A673 (cell line): ENCODE results near the gene DPEP2. TPM values are rescaled to one million over a fixed set of nuclear protein-coding genes. Genes with fewer than 3 reads are reported as not detected.

ENCODE experiments used
- BruUV-seq: library from RNA; stranded (reverse); fragments of 400-500 nt; replicated peaks from 2 replicates; lab custom pipeline; 2021; lab: Mats Ljungman, UMichigan
- CTCF ChIA-PET: fragments of 300-600 bp; sonication (Branson Sonifier 250); formaldehyde crosslinking; loops from one replicate; lab custom pipeline; 2022; ENCODE audit warnings: antibody characterized with exemption; lab: Charles Lee
- POLR2A ChIA-PET: fragments of 300-600 bp; sonication (Branson Sonifier 250); formaldehyde crosslinking; loops from one replicate; lab custom pipeline; 2022; ENCODE audit warnings: antibody characterized with exemption; ENCODE audit not compliant: low non-redundant PET; lab: Charles Lee
- DNase-seq: peaks from one replicate; pipeline ENCODE4 v3.0.0-alpha.2; 2015; ENCODE audit warnings: low spot score
- H3K27ac ChIP-seq: fragments of 200-600 bp; sonication (generic); 2 replicates; pipeline ENCODE4 v1.5.1; 2016; ENCODE audit warnings: mixed run types, low read depth, mild to moderate bottlenecking, mixed read lengths, antibody characterized with exemption, low read length; ENCODE audit not compliant: poor library complexity, severe bottlenecking
- H3K27me3 ChIP-seq: fragments of 200-600 bp; sonication (generic); replicated peaks from 2 replicates; pipeline ENCODE4 v1.6.1; 2017; ENCODE audit warnings: mixed run types, low read depth, mild to moderate bottlenecking, mixed read lengths, antibody characterized with exemption, low read length; ENCODE audit not compliant: insufficient read depth, poor library complexity
- H3K36me3 ChIP-seq: fragments of 200-600 bp; sonication (generic); 2 replicates; pipeline ENCODE4 v1.6.1; 2016; ENCODE audit warnings: mixed run types, mild to moderate bottlenecking, mixed read lengths, antibody characterized with exemption, low read length; ENCODE audit not compliant: insufficient read depth, poor library complexity, severe bottlenecking
- H3K4me1 ChIP-seq: fragments of 200-600 bp; sonication (generic); 2 replicates; pipeline ENCODE4 v1.6.1; 2017; ENCODE audit warnings: mixed run types, mild to moderate bottlenecking, mixed read lengths, antibody characterized with exemption, low read length; ENCODE audit not compliant: insufficient read depth, poor library complexity, severe bottlenecking
- H3K4me3 ChIP-seq: fragments of 200-600 bp; sonication (generic); 2 replicates; pipeline ENCODE4 v1.5.1; 2016; ENCODE audit warnings: low read depth, mixed run types, mild to moderate bottlenecking, mixed read lengths, low read length; ENCODE audit not compliant: poor library complexity, severe bottlenecking
- H3K9me3 ChIP-seq: fragments of 200-600 bp; sonication (generic); 2 replicates; pipeline ENCODE4 v1.6.1; 2016; ENCODE audit warnings: mixed run types, low read depth, mild to moderate bottlenecking, mixed read lengths, antibody characterized with exemption, low read length; ENCODE audit not compliant: poor library complexity, severe bottlenecking
- CTCF ChIP-seq: fragments of 300-800, 200-600 bp; sonication (generic); conservative IDR thresholded peaks from 2 replicates; pipeline ENCODE4 v1.5.1; 2017; ENCODE audit warnings: low read depth, mild to moderate bottlenecking, antibody characterized with exemption, low read length, moderate library complexity, mixed read lengths
- EZH2 ChIP-seq: fragments of 200-600 bp; sonication (generic); IDR thresholded peaks from 2 replicates; pipeline ENCODE4 v1.6.1; 2017; ENCODE audit warnings: borderline replicate concordance, low read depth, mild to moderate bottlenecking, mixed read lengths, antibody characterized with exemption, low read length; ENCODE audit not compliant: poor library complexity, severe bottlenecking
- intact Hi-C: fragments of 100-400 bp; cut with micrococcal nuclease; formaldehyde crosslinking; loops from one replicate; pipeline ENCODE4 v1.10.0; 2022; ENCODE audit not compliant: unreplicated experiment
- total RNA-seq: library from RNA; stranded (reverse); gene quantifications from 2 replicates; pipeline ENCODE4 v1.2.3, GENCODE V29; 2021

DPEP2 gene
- total RNA-seq, 1 experiment from 2014 or later, result not detected

GRCh38 chr16:68005211-68005610 is 5.9 kb upstream of the DPEP2 start:
- BruUV-seq, result no TSS peak
- intact Hi-C loops, result no loop called here
- ChIA-PET CTCF (interaction anchor here (0.7 kb wide), 1 partner anchor 1051 kb away, joined by 3 read pairs; no protein-coding TSS in a partner anchor), POLR2A (no interaction called here)
- no peak overlapping the region for H3K4me3 ChIP-seq
- H3K4me1 ChIP-seq, result no peaks in the 10 kb centered on the region
- no peak for DNase-seq
- TF ChIP-seq EZH2 (no peak), CTCF (no peak)
- H3K27ac ChIP-seq, result no peak overlapping the region
- no peaks in the 10 kb centered on the region for H3K9me3 ChIP-seq
- no peaks in the 10 kb centered on the region for H3K27me3 ChIP-seq
- H3K36me3 ChIP-seq, result no peaks in the 10 kb centered on the region

DNA sequence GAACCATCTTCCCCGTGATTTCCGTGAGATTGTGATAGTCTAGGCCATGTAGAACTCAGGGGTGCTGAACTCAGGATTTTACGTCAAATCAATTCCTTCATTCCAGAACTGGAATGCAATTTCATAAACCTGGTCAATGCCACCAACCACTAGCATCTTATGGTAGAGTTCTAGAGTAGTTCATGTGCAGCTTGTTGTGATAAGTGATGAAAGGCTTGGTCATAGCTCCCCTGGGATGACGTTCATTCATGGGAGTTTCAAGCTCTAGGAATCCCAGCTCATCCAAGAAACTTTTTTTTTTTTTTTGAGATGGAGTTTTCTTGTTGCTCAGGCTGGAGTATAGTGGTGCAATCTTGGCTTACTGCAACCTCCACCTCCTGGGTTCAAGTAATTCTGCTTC is 3.7 kb upstream of the DPEP2 start:
- no peak overlapping the region for H3K4me3 ChIP-seq
- DNase-seq, result no peak
- intact Hi-C loops, result no loop called here
- no peaks in the 10 kb centered on the region for H3K36me3 ChIP-seq
- no peaks in the 10 kb centered on the region for H3K4me1 ChIP-seq
- POLR2A ChIA-PET, result no interaction called here
- TF ChIP-seq EZH2 (no peak), CTCF (no peak)
- no peaks in the 10 kb centered on the region for H3K9me3 ChIP-seq
- no peaks in the 10 kb centered on the region for H3K27me3 ChIP-seq
- no TSS peak for BruUV-seq
- no peak overlapping the region for H3K27ac ChIP-seq
- CTCF ChIA-PET, result no interaction called here

GRCh38 chr16:68000450-68000849 is 1.2 kb upstream of the DPEP2 start:
- Histone ChIP-seq H3K27ac (no peak overlapping the region), H3K4me1 (no peaks in the 10 kb centered on the region), H3K9me3 (no peaks in the 10 kb centered on the region), H3K36me3 (no peaks in the 10 kb centered on the region), H3K4me3 (no peak overlapping the region), H3K27me3 (no peaks in the 10 kb centered on the region)
- intact Hi-C loops, result no loop called here
- POLR2A ChIA-PET, result no interaction called here
- BruUV-seq, result no TSS peak
- CTCF ChIA-PET, result no interaction called here
- DNase-seq, result no peak
- TF ChIP-seq CTCF, result no peak
- no peak for TF ChIP-seq EZH2
